ENCODE data around the gene GPR78. TPM values are rescaled to one million over a fixed set of nuclear protein-coding genes. Genes with fewer than 3 reads are reported as not detected.
"Not testable (repeated sequence)": the region's sequence is repeated elsewhere in the genome, so short reads cannot be mapped to it uniquely, and the experiment has no call there.

Gene GPR78
- total and polyA plus RNA-seq, 7 donors, result 0.04 to 0.28 TPM; not detected in 5

GRCh38 chr4:8635897-8636554, 55.8 kb downstream of the GPR78 start:
- H3K4me1 ChIP-seq; H3K36me3 ChIP-seq; H3K9me3 ChIP-seq; H3K27ac ChIP-seq; intact Hi-C loops (cut with DNase I); DNase-seq; H3K27me3 ChIP-seq; H3K4me3 ChIP-seq: not testable (repeated sequence)
- 14% methylated on average over 3 of the region's 29 CpGs; no CpG with 5 or more reads in 1 of the 2 donors for WGBS, 2 donors

Other genes starting within 250 kb of the GPR78 start
- gene ACOX3, start 139.7 kb upstream of the GPR78 start, total RNA-seq, result 10 to 100 TPM; 24.8 to 51.0 (median 29.4) TPM
- gene ACOX3, start 139.7 kb upstream of the GPR78 start, polyA plus RNA-seq, result 10 to 100 TPM in 2 of 3 donors, 1 to 10 TPM in 1; 8.4 to 18.0 (median 16.9) TPM
- gene TRMT44, start 139.6 kb upstream of the GPR78 start, total RNA-seq, result 10 to 100 TPM; 14.2 to 29.1 (median 17.0) TPM
- gene TRMT44, start 139.6 kb upstream of the GPR78 start, polyA plus RNA-seq, result 1 to 10 TPM; 2.1 to 7.0 (median 5.4) TPM
- 1 to 10 TPM in 3 of 4 donors, under 1 TPM in 1; 0.54 to 8.3 (median 3.0) TPM for gene CPZ, start 12.4 kb downstream of the GPR78 start, total RNA-seq
- gene CPZ, start 12.4 kb downstream of the GPR78 start, polyA plus RNA-seq, result 1 to 10 TPM in 2 of 3 donors, under 1 TPM in 1; 0.46 to 2.4 (median 1.8) TPM

Data from sigmoid colon (tissue), 7 donors.